Upper lobe of left lung (tissue), 6 donors: Measurements from ENCODE around the gene SALL1. TPM values are rescaled to one million over a fixed set of nuclear protein-coding genes. Genes with fewer than 3 reads are reported as not detected.

ENCODE experiments used
- ATAC-seq, 2 donors: fragments of 200-7000 bp; cut with Tn5 transposase; one replicate each; pipeline ENCODE4 v1.9.1; 2022; ENCODE audit warnings: mild to moderate bottlenecking in 2 of 2, moderate library complexity in 2 of 2; ENCODE audit not compliant: low FRiP score in 2 of 2
- DNase-seq, 2 donors: peaks; one replicate each; pipeline ENCODE4 v3.0.0-alpha.2; 2019 to 2020
- H3K27ac ChIP-seq, 4 donors: fragments of 200-600 bp; sonication (generic); one replicate each; pipeline ENCODE4 v1.5.1; 2016 to 2019
- H3K27me3 ChIP-seq, 4 donors: fragments of 200-600 bp; sonication (generic); one replicate each; pipeline ENCODE4 v1.5.1; 2017 to 2019
- H3K36me3 ChIP-seq, 4 donors: fragments of 200-600 bp; sonication (generic); one replicate each; pipeline ENCODE4 v1.5.1; 2016 to 2019
- H3K4me1 ChIP-seq, 4 donors: fragments of 200-600 bp; sonication (generic); one replicate each; pipeline ENCODE4 v1.5.1; 2018 to 2019
- H3K4me3 ChIP-seq, 4 donors: fragments of 200-600 bp; sonication (generic); one replicate each; pipeline ENCODE4 v1.5.1; 2017 to 2019; ENCODE audit warnings: mild to moderate bottlenecking in 2 of 4, moderate library complexity in 1 of 4
- H3K9me3 ChIP-seq, 4 donors: fragments of 200-600 bp; sonication (generic); one replicate each; pipeline ENCODE4 v1.5.1; 2018 to 2019
- EP300 ChIP-seq, 4 donors: sonication (generic); formaldehyde crosslinking; IDR thresholded peaks; one replicate each; pipeline ENCODE4 v1.5.1; 2017; ENCODE audit warnings: antibody characterized with exemption in 4 of 4, control low read depth in 2 of 4
- POLR2A ChIP-seq, 4 donors: fragments of 450-650 bp; IDR thresholded peaks; one replicate each; pipeline ENCODE4 v1.5.1; 2016 to 2017; ENCODE audit warnings: antibody characterized with exemption in 4 of 4, mild to moderate bottlenecking in 2 of 4
- POLR2AphosphoS5 ChIP-seq, 2 donors: sonication (generic); formaldehyde crosslinking; IDR thresholded peaks; one replicate each; pipeline ENCODE4 v1.5.1; 2017; ENCODE audit warnings: antibody characterized with exemption in 2 of 2
- WGBS, 2 donors: methylation state at CpG; one replicate each; pipeline ENCODE4 v1.1.5; 2017 to 2018; 5-methylcytosine and 5-hydroxymethylcytosine counted together
- total RNA-seq, 6 donors: library from RNA; depleted of rRNA in 4 of 6; stranded (reverse); fragments of >200 nt in 4 of 6; gene quantifications; one replicate each; pipeline versions ENCODE4 v1.1.0 to v1.2.1, GENCODE V29; 2016 to 2021
- TF ChIP-seq, protein P1 (sequence below), 6 experiments: fragments of 450-650 bp in 4 of 6; fragments of 200-600 bp in 2 of 6; sonication (generic) in 2 of 6; IDR thresholded peaks; one replicate each; pipeline ENCODE4 v1.5.1; 2016 to 2019; ENCODE audit warnings: antibody characterized with exemption in 6 of 6
- donor health status: DM: no; HTN: no; CAD: no; lungs with moderate emphysema.
- donor health status: DM: no; HTN: yes; CAD: no; lungs with severe emphysema.

The SALL1 gene
- total RNA-seq, 6 donors from 2014 or later, result 0.10 to 0.23 TPM; not detected in 4

- Histone ChIP-seq H3K9me3 (no peaks in the 10 kb centered on the region), H3K27ac (no peak overlapping the region), H3K27me3 (peaks cover 0 to 61% (median 35%) of the 10 kb centered on the region in 4 donors), H3K4me1 (peaks cover 18 to 45% (median 36%) of the 10 kb centered on the region in 4 donors), H3K36me3 (no peaks in the 10 kb centered on the region), H3K4me3 (peak overlapping the region in 2 of 4 donors; percentile 27 to 33)
- 4 to 15% methylated on average over 20 to 50 of the region's 53 CpGs for WGBS, 2 donors
- ATAC-seq, result no peak
- TF ChIP-seq EP300 (IDR thresholded peaks at IDR 0.05) (no peak), POLR2AphosphoS5 (IDR thresholded peaks at IDR 0.05) (no peak), POLR2A (IDR thresholded peaks at IDR 0.05) (no peak)
- TF ChIP-seq, protein P1, sequence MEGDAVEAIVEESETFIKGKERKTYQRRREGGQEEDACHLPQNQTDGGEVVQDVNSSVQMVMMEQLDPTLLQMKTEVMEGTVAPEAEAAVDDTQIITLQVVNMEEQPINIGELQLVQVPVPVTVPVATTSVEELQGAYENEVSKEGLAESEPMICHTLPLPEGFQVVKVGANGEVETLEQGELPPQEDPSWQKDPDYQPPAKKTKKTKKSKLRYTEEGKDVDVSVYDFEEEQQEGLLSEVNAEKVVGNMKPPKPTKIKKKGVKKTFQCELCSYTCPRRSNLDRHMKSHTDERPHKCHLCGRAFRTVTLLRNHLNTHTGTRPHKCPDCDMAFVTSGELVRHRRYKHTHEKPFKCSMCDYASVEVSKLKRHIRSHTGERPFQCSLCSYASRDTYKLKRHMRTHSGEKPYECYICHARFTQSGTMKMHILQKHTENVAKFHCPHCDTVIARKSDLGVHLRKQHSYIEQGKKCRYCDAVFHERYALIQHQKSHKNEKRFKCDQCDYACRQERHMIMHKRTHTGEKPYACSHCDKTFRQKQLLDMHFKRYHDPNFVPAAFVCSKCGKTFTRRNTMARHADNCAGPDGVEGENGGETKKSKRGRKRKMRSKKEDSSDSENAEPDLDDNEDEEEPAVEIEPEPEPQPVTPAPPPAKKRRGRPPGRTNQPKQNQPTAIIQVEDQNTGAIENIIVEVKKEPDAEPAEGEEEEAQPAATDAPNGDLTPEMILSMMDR (IDR thresholded peaks at IDR 0.05), result no peak
- peak in 1 of 2 donors; percentile 74 for DNase-seq
Observed at GRCh38 chr16:51150165-51150887, 744 bp downstream of the SALL1 start.

GRCh38 chr16:51149721-51150164 lies 1.3 kb downstream of the SALL1 start:
- Histone ChIP-seq H3K4me1 (peaks cover 15 to 39% (median 30%) of the 10 kb centered on the region in 4 donors), H3K4me3 (no peak overlapping the region), H3K27ac (no peak overlapping the region), H3K27me3 (peaks cover 0 to 56% (median 30%) of the 10 kb centered on the region in 4 donors), H3K9me3 (no peaks in the 10 kb centered on the region), H3K36me3 (no peaks in the 10 kb centered on the region)
- peak in 1 of 2 donors; percentile 63 for DNase-seq
- 3% methylated on average over 27 of the region's 35 CpGs; no CpG with 5 or more reads in 1 of the 2 donors for WGBS, 2 donors
- ATAC-seq, result no peak
- TF ChIP-seq POLR2AphosphoS5 (IDR thresholded peaks at IDR 0.05) (no peak), EP300 (IDR thresholded peaks at IDR 0.05) (no peak), POLR2A (IDR thresholded peaks at IDR 0.05) (no peak)
- TF ChIP-seq, protein P1 (IDR thresholded peaks at IDR 0.05), result no peak

DNA sequence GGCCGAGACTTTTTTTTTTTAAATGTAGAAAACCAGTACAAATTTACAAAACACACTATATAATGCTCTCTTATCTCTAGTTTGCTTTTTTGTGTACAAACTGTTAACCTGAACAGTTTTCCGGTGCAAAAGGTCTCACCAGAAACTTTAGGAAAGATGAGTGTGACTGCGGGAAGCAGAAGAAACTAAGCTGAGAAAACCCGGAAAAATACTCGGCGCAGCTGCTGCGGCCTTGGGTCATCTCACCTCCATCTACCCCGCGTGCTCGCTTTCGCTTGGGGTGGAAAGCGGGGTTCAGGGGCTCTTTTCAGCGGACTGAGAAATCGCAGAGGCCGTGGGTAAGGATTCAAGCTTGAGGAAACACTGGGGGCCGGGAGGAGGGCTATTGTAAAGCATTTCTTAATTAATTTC lies 1.8 kb downstream of the SALL1 start:
- peaks cover 0 to 51% (median 28%) of the 10 kb centered on the region in 4 donors for H3K27me3 ChIP-seq
- ATAC-seq (no peak), DNase-seq (no peak)
- no peaks in the 10 kb centered on the region for H3K36me3 ChIP-seq
- no peaks in the 10 kb centered on the region for H3K9me3 ChIP-seq
- no peak for TF ChIP-seq EP300 (IDR thresholded peaks at IDR 0.05)
- no peak for TF ChIP-seq POLR2A (IDR thresholded peaks at IDR 0.05)
- TF ChIP-seq, protein P1 (IDR thresholded peaks at IDR 0.05), result no peak
- TF ChIP-seq POLR2AphosphoS5 (IDR thresholded peaks at IDR 0.05), result no peak
- H3K27ac ChIP-seq, result no peak overlapping the region
- H3K4me1 ChIP-seq, result peaks cover 15 to 35% (median 29%) of the 10 kb centered on the region in 4 donors
- no peak overlapping the region for H3K4me3 ChIP-seq
- WGBS, 2 donors, result 22 to 24% methylated on average over 16 of the region's 16 CpGs

DNA sequence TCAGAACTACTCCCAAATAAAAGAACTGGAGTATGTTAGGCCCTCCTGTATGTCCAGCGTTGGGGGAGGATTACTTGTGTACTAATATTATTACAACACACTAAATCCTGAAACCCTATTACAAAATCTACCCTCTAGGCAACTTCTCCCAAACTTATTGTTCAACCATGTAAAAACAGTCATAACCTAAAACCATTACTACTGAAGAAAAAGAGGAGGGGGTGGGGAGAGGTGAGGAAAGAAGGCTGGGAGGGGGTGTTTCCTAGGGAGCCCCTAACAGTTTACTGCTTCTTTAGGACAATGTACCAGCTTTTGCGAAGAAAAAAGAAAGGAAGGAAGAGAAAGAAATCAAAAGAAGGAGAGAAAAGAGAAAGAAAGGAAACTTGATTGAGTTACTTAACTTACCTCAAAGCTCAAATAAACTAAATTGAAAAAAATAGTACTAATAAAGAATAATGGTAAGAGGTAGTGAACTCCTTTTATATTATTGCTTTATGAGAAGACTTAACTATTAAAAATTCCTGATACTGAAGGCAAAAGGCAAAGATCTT lies 2.3 kb downstream of the SALL1 start:
- ATAC-seq, result no peak
- no peaks in the 10 kb centered on the region for H3K36me3 ChIP-seq
- H3K27ac ChIP-seq, result no peak overlapping the region
- no peaks in the 10 kb centered on the region for H3K9me3 ChIP-seq
- 52 to 53% methylated on average over 2 of the region's 2 CpGs for WGBS, 2 donors
- DNase-seq, result no peak
- peaks cover 15 to 35% (median 29%) of the 10 kb centered on the region in 4 donors for H3K4me1 ChIP-seq
- no peak overlapping the region for H3K4me3 ChIP-seq
- TF ChIP-seq POLR2A (IDR thresholded peaks at IDR 0.05) (no peak), POLR2AphosphoS5 (IDR thresholded peaks at IDR 0.05) (no peak), EP300 (IDR thresholded peaks at IDR 0.05) (no peak)
- TF ChIP-seq, protein P1 (IDR thresholded peaks at IDR 0.05), result no peak
- peaks cover 0 to 46% (median 26%) of the 10 kb centered on the region in 4 donors for H3K27me3 ChIP-seq
